Measurements from ENCODE around the gene AGPS.
"Not testable (repeated sequence)": the region's sequence is repeated elsewhere in the genome, so short reads cannot be mapped to it uniquely, and the experiment has no call there.

AGPS gene

GRCh38 chr2:177471990-177472389, 79.4 kb downstream of the AGPS start:
- no peak for DNase-seq (ENCODE audit: low read depth in 2 of 2)

GRCh38 chr2:177474301-177474700, 81.7 kb downstream of the AGPS start:
- no peak for DNase-seq (ENCODE audit: low read depth in 2 of 2)

GRCh38 chr2:177474998-177475397, 82.4 kb downstream of the AGPS start:
- DNase-seq (ENCODE audit: low read depth in 2 of 2), result no peak

GRCh38 chr2:177476897-177477296, 84.3 kb downstream of the AGPS start:
- DNase-seq (ENCODE audit: low read depth in 2 of 2), result no peak

- no peak for DNase-seq (ENCODE audit: low read depth in 2 of 2)
These were observed 85.5 kb downstream of the AGPS start for GRCh38 chr2:177478029-177478428.

- DNase-seq (ENCODE audit: low read depth in 2 of 2), result no peak
These were observed 86.3 kb downstream of the AGPS start for GRCh38 chr2:177478907-177479306.

- DNase-seq (ENCODE audit: low read depth in 2 of 2), result no peak
These were observed 89.6 kb downstream of the AGPS start for GRCh38 chr2:177482195-177482594.

GRCh38 chr2:177483531-177483930, 91.0 kb downstream of the AGPS start:
- DNase-seq (ENCODE audit: low read depth in 2 of 2), result no peak

- DNase-seq (ENCODE audit: low read depth in 2 of 2), result no peak
These were observed 91.7 kb downstream of the AGPS start for GRCh38 chr2:177484180-177484795.

GRCh38 chr2:177485657-177486056, 93.1 kb downstream of the AGPS start:
- DNase-seq (ENCODE audit: low read depth in 2 of 2), result not testable (repeated sequence)

GRCh38 chr2:177489719-177490301, 97.2 kb downstream of the AGPS start:
- no peak for DNase-seq (ENCODE audit: low read depth in 2 of 2)

- DNase-seq (ENCODE audit: low read depth in 2 of 2), result no peak
These were observed 103.4 kb downstream of the AGPS start for GRCh38 chr2:177495945-177496344.

GRCh38 chr2:177496921-177497320, 104.3 kb downstream of the AGPS start:
- no peak for DNase-seq (ENCODE audit: low read depth in 2 of 2)

GRCh38 chr2:177501186-177501585, 108.6 kb downstream of the AGPS start:
- DNase-seq (ENCODE audit: low read depth in 2 of 2), result no peak

- DNase-seq (ENCODE audit: low read depth in 2 of 2), result no peak
These were observed 113.9 kb downstream of the AGPS start for GRCh38 chr2:177506505-177506904.

GRCh38 chr2:177506998-177507397, 114.4 kb downstream of the AGPS start:
- DNase-seq (ENCODE audit: low read depth in 2 of 2), result no peak

- DNase-seq (ENCODE audit: low read depth in 2 of 2), result no peak
These were observed 124.4 kb downstream of the AGPS start for GRCh38 chr2:177516824-177517544.

GRCh38 chr2:177518754-177519153, 126.2 kb downstream of the AGPS start:
- DNase-seq (ENCODE audit: low read depth in 2 of 2), result no peak

- no peak for DNase-seq (ENCODE audit: low read depth in 2 of 2)
These were observed 127.1 kb downstream of the AGPS start for GRCh38 chr2:177519534-177520115.

- DNase-seq (ENCODE audit: low read depth in 2 of 2), result no peak
These were observed 127.8 kb downstream of the AGPS start for GRCh38 chr2:177520324-177520723.

- DNase-seq (ENCODE audit: low read depth in 2 of 2), result no peak
These were observed 131.2 kb downstream of the AGPS start for GRCh38 chr2:177523781-177524180.

GRCh38 chr2:177525351-177525924, 132.9 kb downstream of the AGPS start:
- no peak for DNase-seq (ENCODE audit: low read depth in 2 of 2)

Measured in stimulated activated CD8-positive, alpha-beta memory T cell treated with anti-CD3 and anti-CD28 coated beads, Interleukin-2, amount 100 ng/mL, for 1 hour (primary cell).